K562 (cell line): ENCODE measurements around the gene FLAD1. TPM values are rescaled to one million over a fixed set of nuclear protein-coding genes. Genes with fewer than 3 reads are reported as not detected.

ENCODE experiments used
- FOXO4 ChIP-seq: fragments of 450-650 bp; formaldehyde crosslinking; IDR thresholded peaks from 2 replicates; pipeline ENCODE4 v1.4.0; 2020; ENCODE audit warnings: mild to moderate bottlenecking, moderate library complexity
- L3MBTL2 ChIP-seq: fragments of 450-650 bp; IDR thresholded peaks from 2 replicates; pipeline ENCODE4 v1.6.1; 2016; ENCODE audit warnings: mild to moderate bottlenecking, moderate library complexity
- LARP7 ChIP-seq: fragments of 450-650 bp; IDR thresholded peaks from 2 replicates; pipeline ENCODE4 v1.6.1; 2016
- MNT ChIP-seq, 2 experiments: fragments of 450-650 bp; conservative IDR thresholded peaks; 2 replicates each; pipeline ENCODE4 v1.6.1; 2017; ENCODE audit warnings: mild to moderate bottlenecking in 2 of 2, moderate library complexity in 2 of 2
- NBN ChIP-seq: fragments of 450-650 bp; IDR thresholded peaks from 2 replicates; pipeline ENCODE4 v1.6.1; 2016; ENCODE audit warnings: low read depth, mild to moderate bottlenecking
- PCBP1 ChIP-seq: fragments of 200-400 bp; formaldehyde crosslinking; IDR thresholded peaks from 2 replicates; pipeline ENCODE4 v1.6.1; 2018; ENCODE audit warnings: mild to moderate bottlenecking, low read depth, low read length; ENCODE audit not compliant: poor library complexity, severe bottlenecking
- PRMT5 ChIP-seq: sonication (generic); formaldehyde crosslinking; IDR thresholded peaks from 2 replicates; pipeline ENCODE4 v1.5.0; 2020; ENCODE audit warnings: missing genetic modification reagents
- RERE ChIP-seq: sonication (generic); formaldehyde crosslinking; IDR thresholded peaks from 2 replicates; pipeline ENCODE4 v1.8.0; 2023; ENCODE audit warnings: missing genetic modification reagents, mild to moderate bottlenecking, borderline replicate concordance
- RUNX1 ChIP-seq: sonication (generic); IDR thresholded peaks from 2 replicates; pipeline ENCODE4 v1.6.1; 2016; ENCODE audit warnings: antibody characterized with exemption, low read depth
- TCF15 ChIP-seq: fragments of 250-450 bp; sonication (Bioruptor Pico); IDR thresholded peaks from 2 replicates; pipeline ENCODE4 v1.8.0; 2022; ENCODE audit warnings: moderate library complexity, mild to moderate bottlenecking, inconsistent platforms
- TRIM28 ChIP-seq: fragments of 450-650 bp; IDR thresholded peaks from 2 replicates; pipeline ENCODE4 v1.6.1; 2017
- ZBTB1 ChIP-seq: sonication (generic); formaldehyde crosslinking; IDR thresholded peaks from 2 replicates; pipeline ENCODE4 v1.8.1; 2023; ENCODE audit warnings: missing genetic modification reagents, low read depth, mild to moderate bottlenecking, borderline replicate concordance
- ZNF384 ChIP-seq: IDR thresholded peaks from 2 replicates; pipeline ENCODE4 v1.6.1; 2012; ENCODE audit warnings: low read depth, low read length, improper control_type of control experiment
- ZNF395 ChIP-seq: fragments of 200-800 bp; sonication (Bioruptor generic); IDR thresholded peaks from 2 replicates; pipeline ENCODE4 v1.6.1; 2017; ENCODE audit warnings: missing genetic modification characterization, missing compliant biosample characterization
- ZNF740 ChIP-seq, 3 experiments: fragments of 200-800 bp in 1 of 3; sonication (Bioruptor generic) in 1 of 3; sonication (generic) in 1 of 3; formaldehyde crosslinking in 1 of 3; IDR thresholded peaks; 2 replicates each; pipeline versions ENCODE4 v1.6.1 to v1.8.0; 2016 to 2022; ENCODE audit warnings: mild to moderate bottlenecking in 2 of 3, missing compliant biosample characterization in 2 of 3, missing genetic modification characterization in 2 of 3, missing genetic modification reagents in 1 of 3
- polyA plus RNA-seq, 8 experiments: library from polyadenylated mRNA; depleted of rRNA in 4 of 8; stranded (reverse) in 5 of 8; unstranded in 3 of 8; fragments of >200 nt; fragmentation: Nextera tagmentation in 2 of 8; fragmentation: Illumina TruSeq in 1 of 8; extraction: Ambion mirVana in 2 of 8; extraction: Trizol in 1 of 8; gene quantifications; 2 replicates each; pipeline versions ENCODE4 v1.2.1 to v1.2.3, GENCODE V29; 2011 to 2014; ENCODE audit warnings: inconsistent platforms in 1 of 8, missing spikeins in 1 of 8
- total RNA-seq, 7 experiments: library from RNA; depleted of rRNA in 6 of 7; stranded (reverse); fragments of >200 nt in 6 of 7; fragmentation: Illumina TruSeq in 2 of 7; extraction: Trizol in 2 of 7; gene quantifications; 2 replicates each; pipeline versions ENCODE4 v1.2.1 to v1.2.3, GENCODE V29; 2011 to 2021; ENCODE audit warnings: low replicate concordance in 1 of 7

FLAD1 gene
- total and polyA plus RNA-seq, 9 of the 15 experiments (the other 6 are each of a cell fraction or from before 2014, with no cell fraction given) = 24.9 to 85.8 (median 67.0) TPM

GRCh38 chr1:154998818-154999570 is 15.8 kb downstream of the FLAD1 start (continued):
- no peak for TF ChIP-seq TCF15 (CRISPR knock-in tag)
- peak; percentile 49; the same call in 1 of the 2 replicates for TF ChIP-seq TRIM28
- TF ChIP-seq RUNX1 = 0 out of 2 replicates have a peak, but pooled peaks have one; percentile 30
- no peak; the same call in 1 of the 2 replicates for TF ChIP-seq ZBTB1
- TF ChIP-seq PRMT5 = no peak
- TF ChIP-seq FOXO4 (CRISPR knock-in tag) = no peak
- no peak for TF ChIP-seq RERE
- no peak for TF ChIP-seq ZNF384
- no peak; the same call in 1 of the 2 replicates for TF ChIP-seq ZNF395 (CRISPR knock-in tag)
- no peak for TF ChIP-seq PCBP1
- no peak for TF ChIP-seq ZNF740 (CRISPR knock-in tag; IDR thresholded peaks at IDR 0.05)
- no peak for TF ChIP-seq ZNF740 (tag; IDR thresholded peaks at IDR 0.05)
- TF ChIP-seq LARP7 = no peak
- TF ChIP-seq NBN = no peak; the same call in 1 of the 2 replicates
- TF ChIP-seq L3MBTL2 = no peak; the same call in 1 of the 2 replicates
- TF ChIP-seq MNT (conservative IDR thresholded peaks at IDR 0.05) = no peak; a peak in 1 of 4 replicates
